ENCODE measurements around the gene GRID1. TPM values are rescaled to one million over a fixed set of nuclear protein-coding genes. Genes with fewer than 3 reads are reported as not detected.

The GRID1 gene
- total and polyA plus RNA-seq, 10 of the 15 experiments (the other 5 are each of a cell fraction or from before 2014, with no cell fraction given), result 0.04 to 0.62 (median 0.08) TPM; not detected in 5

DNA sequence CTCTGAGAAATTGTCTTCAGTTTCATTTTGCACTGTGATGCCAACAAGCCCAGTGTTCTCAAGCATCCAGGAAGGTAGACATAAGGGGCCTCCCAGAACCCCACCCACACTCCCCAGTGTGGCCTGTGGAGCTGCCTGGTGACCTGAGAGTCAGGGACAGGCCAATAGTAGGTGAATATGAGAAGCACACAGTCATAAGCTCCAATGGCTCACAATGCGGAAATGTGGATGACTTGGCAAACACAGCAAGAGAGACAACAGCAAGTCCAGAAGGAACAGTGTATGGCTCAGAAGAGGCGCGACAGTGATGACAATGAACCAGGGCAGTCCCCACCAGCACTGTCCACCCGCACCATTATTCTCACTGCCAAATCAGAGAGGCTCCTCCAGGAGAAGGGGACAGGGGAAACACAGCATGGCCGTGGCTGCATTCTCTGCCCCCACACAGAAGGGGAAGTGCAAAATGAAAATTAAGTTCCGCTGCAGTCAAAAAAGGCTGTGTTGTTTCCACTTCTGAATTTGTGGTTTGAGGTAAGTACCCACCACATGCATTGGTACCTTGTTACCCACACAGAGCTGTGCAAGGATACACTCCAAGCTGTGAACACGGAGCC is 419.8 kb downstream of the GRID1 start (continued):
- TF ChIP-seq POU2F2 (IDR thresholded peaks at IDR 0.05; ENCODE audit: borderline replicate concordance, low read depth, low read length) (peak; percentile 78; the same call in 2 of the 3 replicates), NRF1 (conservative IDR thresholded peaks at IDR 0.05; ENCODE audit: low read depth, low read length) (no peak), SREBF2 (IDR thresholded peaks at IDR 0.05; ENCODE audit: low read length) (no peak), FOXK2 (IDR thresholded peaks at IDR 0.05) (no peak), IKZF2 (IDR thresholded peaks at IDR 0.05) (peak; percentile 71 to 83), WRNIP1 (IDR thresholded peaks at IDR 0.05; ENCODE audit: borderline replicate concordance, low read depth, low read length) (no peak), BRCA1 (IDR thresholded peaks at IDR 0.05; ENCODE audit: low read depth, low read length) (no peak), CEBPB (IDR thresholded peaks at IDR 0.05; ENCODE audit: borderline replicate concordance in 1 of 2, low read depth in 2 of 2, low read length in 2 of 2) (no peak), NKRF (conservative IDR thresholded peaks at IDR 0.05) (no peak), ELK1 (IDR thresholded peaks at IDR 0.05; ENCODE audit: low read depth, low read length) (no peak), ZNF274 (IDR thresholded peaks at IDR 0.05; ENCODE audit: insufficient read depth, insufficient read length) (no peak), RFX5 (IDR thresholded peaks at IDR 0.05; ENCODE audit: low read depth, low read length) (0 out of 2 replicates have a peak, but pooled peaks have one; percentile 40), CUX1 (IDR thresholded peaks at IDR 0.05; ENCODE audit: insufficient replicate concordance, low read depth, low read length) (no peak), GATAD2B (conservative IDR thresholded peaks at IDR 0.05; ENCODE audit: low read depth) (0 out of 2 replicates have a peak, but pooled peaks have one; percentile 53), TCF3 (IDR thresholded peaks at IDR 0.05; ENCODE audit: borderline replicate concordance, insufficient read depth, low read depth, low read length) (no peak), LARP7 (IDR thresholded peaks at IDR 0.05) (no peak)
- TF ChIP-seq, protein P1, sequence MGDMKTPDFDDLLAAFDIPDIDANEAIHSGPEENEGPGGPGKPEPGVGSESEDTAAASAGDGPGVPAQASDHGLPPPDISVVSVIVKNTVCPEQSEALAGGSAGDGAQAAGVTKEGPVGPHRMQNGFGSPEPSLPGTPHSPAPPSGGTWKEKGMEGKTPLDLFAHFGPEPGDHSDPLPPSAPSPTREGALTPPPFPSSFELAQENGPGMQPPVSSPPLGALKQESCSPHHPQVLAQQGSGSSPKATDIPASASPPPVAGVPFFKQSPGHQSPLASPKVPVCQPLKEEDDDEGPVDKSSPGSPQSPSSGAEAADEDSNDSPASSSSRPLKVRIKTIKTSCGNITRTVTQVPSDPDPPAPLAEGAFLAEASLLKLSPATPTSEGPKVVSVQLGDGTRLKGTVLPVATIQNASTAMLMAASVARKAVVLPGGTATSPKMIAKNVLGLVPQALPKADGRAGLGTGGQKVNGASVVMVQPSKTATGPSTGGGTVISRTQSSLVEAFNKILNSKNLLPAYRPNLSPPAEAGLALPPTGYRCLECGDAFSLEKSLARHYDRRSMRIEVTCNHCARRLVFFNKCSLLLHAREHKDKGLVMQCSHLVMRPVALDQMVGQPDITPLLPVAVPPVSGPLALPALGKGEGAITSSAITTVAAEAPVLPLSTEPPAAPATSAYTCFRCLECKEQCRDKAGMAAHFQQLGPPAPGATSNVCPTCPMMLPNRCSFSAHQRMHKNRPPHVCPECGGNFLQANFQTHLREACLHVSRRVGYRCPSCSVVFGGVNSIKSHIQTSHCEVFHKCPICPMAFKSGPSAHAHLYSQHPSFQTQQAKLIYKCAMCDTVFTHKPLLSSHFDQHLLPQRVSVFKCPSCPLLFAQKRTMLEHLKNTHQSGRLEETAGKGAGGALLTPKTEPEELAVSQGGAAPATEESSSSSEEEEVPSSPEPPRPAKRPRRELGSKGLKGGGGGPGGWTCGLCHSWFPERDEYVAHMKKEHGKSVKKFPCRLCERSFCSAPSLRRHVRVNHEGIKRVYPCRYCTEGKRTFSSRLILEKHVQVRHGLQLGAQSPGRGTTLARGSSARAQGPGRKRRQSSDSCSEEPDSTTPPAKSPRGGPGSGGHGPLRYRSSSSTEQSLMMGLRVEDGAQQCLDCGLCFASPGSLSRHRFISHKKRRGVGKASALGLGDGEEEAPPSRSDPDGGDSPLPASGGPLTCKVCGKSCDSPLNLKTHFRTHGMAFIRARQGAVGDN (IDR thresholded peaks at IDR 0.05), result peak; percentile 32; the same call in 1 of the 2 replicates
